Measurements from ENCODE around the gene MNAT1. TPM values are rescaled to one million over a fixed set of nuclear protein-coding genes. Genes with fewer than 3 reads are reported as not detected.

Gene MNAT1
- total RNA-seq, 1 donor from 2014 or later: 28.5 TPM

- DNase-seq: no peak
- H3K27me3 ChIP-seq (ENCODE audit: low read depth): peaks cover 4% of the 10 kb centered on the region
- no peaks in the 10 kb centered on the region for H3K36me3 ChIP-seq
- no peak for TF ChIP-seq CTCF (IDR thresholded peaks at IDR 0.05; ENCODE audit: borderline replicate concordance)
- H3K27ac ChIP-seq (replicated peaks): no peak overlapping the region
- H3K9me3 ChIP-seq (replicated peaks): peaks cover 25% of the 10 kb centered on the region
- intact Hi-C loops (cut with micrococcal nuclease): no loop called here
- no peaks in the 10 kb centered on the region for H3K4me1 ChIP-seq
- no peak overlapping the region for H3K4me3 ChIP-seq
Observed at GRCh38 chr14:60705100-60705499, 29.5 kb upstream of the MNAT1 start.

- DNase-seq: no peak
- no peak for TF ChIP-seq CTCF (IDR thresholded peaks at IDR 0.05; ENCODE audit: borderline replicate concordance)
- intact Hi-C loops (cut with micrococcal nuclease): no loop called here
- Histone ChIP-seq H3K27ac (replicated peaks) (no peak overlapping the region), H3K4me3 (no peak overlapping the region), H3K9me3 (replicated peaks) (no peaks in the 10 kb centered on the region), H3K36me3 (no peaks in the 10 kb centered on the region), H3K27me3 (ENCODE audit: low read depth) (peaks cover 4% of the 10 kb centered on the region), H3K4me1 (no peaks in the 10 kb centered on the region)
Observed at GRCh38 chr14:60707858-60708257, 26.7 kb upstream of the MNAT1 start.

GRCh38 chr14:60710494-60710893 is 24.1 kb upstream of the MNAT1 start:
- no peak for DNase-seq
- intact Hi-C loops (cut with micrococcal nuclease): no loop called here
- no peak for TF ChIP-seq CTCF (IDR thresholded peaks at IDR 0.05; ENCODE audit: borderline replicate concordance)

GRCh38 chr14:60713513-60713912 is 21.0 kb upstream of the MNAT1 start:
- no peak for DNase-seq
- no peak for TF ChIP-seq CTCF (IDR thresholded peaks at IDR 0.05; ENCODE audit: borderline replicate concordance)
- Histone ChIP-seq H3K27me3 (ENCODE audit: low read depth) (no peaks in the 10 kb centered on the region), H3K9me3 (replicated peaks) (no peaks in the 10 kb centered on the region), H3K36me3 (no peaks in the 10 kb centered on the region), H3K4me3 (no peak overlapping the region), H3K27ac (replicated peaks) (no peak overlapping the region), H3K4me1 (no peaks in the 10 kb centered on the region)
- intact Hi-C loops (cut with micrococcal nuclease): no loop called here

More at GRCh38 chr14:60710494-60710893, 24.1 kb upstream of the MNAT1 start:
- Histone ChIP-seq H3K4me1 (no peaks in the 10 kb centered on the region), H3K4me3 (no peak overlapping the region), H3K9me3 (replicated peaks) (no peaks in the 10 kb centered on the region), H3K27me3 (ENCODE audit: low read depth) (peaks cover 2% of the 10 kb centered on the region), H3K27ac (replicated peaks) (no peak overlapping the region), H3K36me3 (no peaks in the 10 kb centered on the region)

GRCh38 chr14:60720391-60720790 is 14.2 kb upstream of the MNAT1 start:
- Histone ChIP-seq H3K9me3 (replicated peaks) (no peaks in the 10 kb centered on the region), H3K27me3 (ENCODE audit: low read depth) (peaks cover 58% of the 10 kb centered on the region), H3K4me1 (peaks cover 29% of the 10 kb centered on the region), H3K27ac (replicated peaks) (no peak overlapping the region), H3K4me3 (no peak overlapping the region), H3K36me3 (no peaks in the 10 kb centered on the region)
- intact Hi-C loops (cut with micrococcal nuclease): no loop called here
- no peak for TF ChIP-seq CTCF (IDR thresholded peaks at IDR 0.05; ENCODE audit: borderline replicate concordance)
- no peak for DNase-seq

- H3K36me3 ChIP-seq: no peaks in the 10 kb centered on the region
- intact Hi-C loops (cut with micrococcal nuclease): no loop called here
- DNase-seq: no peak
- no peak for TF ChIP-seq CTCF (IDR thresholded peaks at IDR 0.05; ENCODE audit: borderline replicate concordance)
- H3K27ac ChIP-seq (replicated peaks): no peak overlapping the region
- no peaks in the 10 kb centered on the region for H3K9me3 ChIP-seq (replicated peaks)
- H3K4me3 ChIP-seq: peak overlapping the region; percentile 86
- peaks cover 60% of the 10 kb centered on the region for H3K27me3 ChIP-seq (ENCODE audit: low read depth)
- H3K4me1 ChIP-seq: peaks cover 29% of the 10 kb centered on the region
Observed at GRCh38 chr14:60720962-60721325, 13.6 kb upstream of the MNAT1 start.
